K562 (cell line): ENCODE data around the gene CUX1. TPM values are rescaled to one million over a fixed set of nuclear protein-coding genes. Genes with fewer than 3 reads are reported as not detected.

ENCODE experiments used
- ATF1 ChIP-seq, 2 experiments: fragments of 450-650 bp in 1 of 2; IDR thresholded peaks; 2 replicates each; pipeline ENCODE4 v1.6.1; 2016; ENCODE audit warnings: missing compliant biosample characterization in 1 of 2, missing genetic modification characterization in 1 of 2
- BRD9 ChIP-seq: fragments of 450-650 bp; IDR thresholded peaks from 2 replicates; pipeline ENCODE4 v1.6.1; 2018; ENCODE audit warnings: low read depth; ENCODE audit not compliant: partially characterized antibody
- CXXC5 ChIP-seq: fragments of 250-450 bp; sonication (Bioruptor Pico); IDR thresholded peaks from 2 replicates; pipeline ENCODE4 v1.8.0; 2022; ENCODE audit warnings: inconsistent platforms, mild to moderate bottlenecking, moderate library complexity
- DDX20 ChIP-seq: fragments of 450-650 bp; IDR thresholded peaks from 2 replicates; pipeline ENCODE4 v1.6.1; 2016; ENCODE audit warnings: missing genetic modification characterization, low read depth, mild to moderate bottlenecking, missing compliant biosample characterization, moderate library complexity
- EZH2 ChIP-seq: IDR thresholded peaks from 2 replicates; pipeline ENCODE4 v1.6.1; 2012; ENCODE audit warnings: low read depth, mild to moderate bottlenecking, inconsistent platforms, low read length, borderline replicate concordance
- GABPA ChIP-seq: fragments of 200-800 bp; sonication (Bioruptor generic); conservative IDR thresholded peaks from 2 replicates; pipeline ENCODE4 v1.6.1; 2016; ENCODE audit warnings: low read depth, missing genetic modification characterization, missing compliant biosample characterization
- IRF2 ChIP-seq: sonication (generic); formaldehyde crosslinking; IDR thresholded peaks from 2 replicates; pipeline ENCODE4 v1.8.1; 2022; ENCODE audit warnings: mild to moderate bottlenecking, missing genetic modification reagents
- KLF13 ChIP-seq: fragments of 450-650 bp; IDR thresholded peaks from 2 replicates; pipeline ENCODE4 v1.6.1; 2016; ENCODE audit warnings: missing genetic modification characterization, low read depth, mild to moderate bottlenecking, missing compliant biosample characterization, moderate library complexity, borderline replicate concordance
- TAF1 ChIP-seq: IDR thresholded peaks from 2 replicates; pipeline ENCODE4 v1.6.1; 2011; ENCODE audit warnings: mild to moderate bottlenecking, low read length, moderate library complexity; ENCODE audit not compliant: insufficient read depth, control insufficient read depth, severe bottlenecking; ENCODE audit errors: extremely low read depth
- ZNF764 ChIP-seq: fragments of 250-450 bp; sonication (Bioruptor Pico); IDR thresholded peaks from 2 replicates; pipeline ENCODE4 v1.4.0; 2020; ENCODE audit warnings: low read depth, mild to moderate bottlenecking, moderate library complexity
- polyA plus RNA-seq, 8 experiments: library from polyadenylated mRNA; depleted of rRNA in 4 of 8; stranded (reverse) in 5 of 8; unstranded in 3 of 8; fragments of >200 nt; fragmentation: Nextera tagmentation in 2 of 8; fragmentation: Illumina TruSeq in 1 of 8; extraction: Ambion mirVana in 2 of 8; extraction: Trizol in 1 of 8; gene quantifications; 2 replicates each; pipeline versions ENCODE4 v1.2.1 to v1.2.3, GENCODE V29; 2011 to 2014; ENCODE audit warnings: inconsistent platforms in 1 of 8, missing spikeins in 1 of 8
- total RNA-seq, 7 experiments: library from RNA; depleted of rRNA in 6 of 7; stranded (reverse); fragments of >200 nt in 6 of 7; fragmentation: Illumina TruSeq in 2 of 7; extraction: Trizol in 2 of 7; gene quantifications; 2 replicates each; pipeline versions ENCODE4 v1.2.1 to v1.2.3, GENCODE V29; 2011 to 2021; ENCODE audit warnings: low replicate concordance in 1 of 7
- TF ChIP-seq, protein P1 (sequence below): sonication (generic); formaldehyde crosslinking; IDR thresholded peaks from 2 replicates; pipeline ENCODE4 v1.8.0; 2022; ENCODE audit warnings: mild to moderate bottlenecking, missing genetic modification reagents
- TF ChIP-seq, protein P2 (sequence below): sonication (generic); formaldehyde crosslinking; IDR thresholded peaks from 2 replicates; pipeline ENCODE4 v1.8.1; 2023; ENCODE audit warnings: mild to moderate bottlenecking, missing genetic modification reagents
- TF ChIP-seq, protein P3 (sequence below): fragments of 250-450 bp; sonication (Bioruptor Pico); IDR thresholded peaks from 2 replicates; pipeline ENCODE4 v1.4.0; 2020

CUX1 gene
- total and polyA plus RNA-seq, 9 of the 15 experiments (the other 6 are each of a cell fraction or from before 2014, with no cell fraction given): 3.6 to 55.3 (median 25.2) TPM

DNA sequence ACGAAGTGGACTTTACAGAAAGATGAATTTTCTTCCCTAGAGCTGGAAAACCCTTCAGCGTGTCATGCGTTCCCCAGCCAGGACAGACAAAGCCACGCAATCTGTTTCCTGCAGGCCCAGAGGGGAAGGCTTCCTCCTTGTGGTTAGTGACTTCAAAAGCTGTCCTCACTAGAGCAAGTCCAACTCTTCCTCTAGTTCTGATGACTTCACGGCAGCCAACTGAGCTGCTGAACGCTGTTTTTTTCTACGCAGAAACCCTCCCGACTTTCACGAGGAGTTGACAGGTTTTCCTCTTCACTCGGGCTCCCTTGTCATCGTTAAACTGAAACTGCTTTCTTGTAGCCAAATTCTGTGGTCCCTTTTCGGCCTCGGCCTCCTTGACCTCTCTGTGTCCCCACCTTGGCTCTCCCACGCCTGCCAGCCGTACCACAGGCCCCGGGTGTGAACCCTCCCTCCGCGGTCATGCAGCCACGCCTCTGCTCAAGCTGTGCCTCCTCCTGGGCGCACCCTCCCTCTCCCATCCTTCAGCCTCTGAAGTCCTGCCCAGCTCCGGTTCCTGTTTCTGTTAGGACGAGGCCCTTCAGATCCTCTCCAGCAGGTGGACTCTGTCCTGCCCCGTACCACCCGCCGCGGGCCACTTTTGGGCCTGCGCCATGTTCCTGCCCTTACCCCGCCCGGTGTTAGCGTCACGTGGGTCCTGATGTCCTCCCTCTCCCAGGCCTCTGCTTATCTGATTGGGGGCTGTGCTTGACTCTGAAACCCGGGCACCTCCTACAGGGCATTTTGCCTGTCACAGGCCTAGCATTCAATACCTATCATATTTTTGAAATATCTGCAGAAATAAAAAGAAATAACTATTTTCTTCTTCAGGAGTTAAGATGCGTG, 39.3 kb downstream of the CUX1 start (continued):
- TF ChIP-seq, protein P1, sequence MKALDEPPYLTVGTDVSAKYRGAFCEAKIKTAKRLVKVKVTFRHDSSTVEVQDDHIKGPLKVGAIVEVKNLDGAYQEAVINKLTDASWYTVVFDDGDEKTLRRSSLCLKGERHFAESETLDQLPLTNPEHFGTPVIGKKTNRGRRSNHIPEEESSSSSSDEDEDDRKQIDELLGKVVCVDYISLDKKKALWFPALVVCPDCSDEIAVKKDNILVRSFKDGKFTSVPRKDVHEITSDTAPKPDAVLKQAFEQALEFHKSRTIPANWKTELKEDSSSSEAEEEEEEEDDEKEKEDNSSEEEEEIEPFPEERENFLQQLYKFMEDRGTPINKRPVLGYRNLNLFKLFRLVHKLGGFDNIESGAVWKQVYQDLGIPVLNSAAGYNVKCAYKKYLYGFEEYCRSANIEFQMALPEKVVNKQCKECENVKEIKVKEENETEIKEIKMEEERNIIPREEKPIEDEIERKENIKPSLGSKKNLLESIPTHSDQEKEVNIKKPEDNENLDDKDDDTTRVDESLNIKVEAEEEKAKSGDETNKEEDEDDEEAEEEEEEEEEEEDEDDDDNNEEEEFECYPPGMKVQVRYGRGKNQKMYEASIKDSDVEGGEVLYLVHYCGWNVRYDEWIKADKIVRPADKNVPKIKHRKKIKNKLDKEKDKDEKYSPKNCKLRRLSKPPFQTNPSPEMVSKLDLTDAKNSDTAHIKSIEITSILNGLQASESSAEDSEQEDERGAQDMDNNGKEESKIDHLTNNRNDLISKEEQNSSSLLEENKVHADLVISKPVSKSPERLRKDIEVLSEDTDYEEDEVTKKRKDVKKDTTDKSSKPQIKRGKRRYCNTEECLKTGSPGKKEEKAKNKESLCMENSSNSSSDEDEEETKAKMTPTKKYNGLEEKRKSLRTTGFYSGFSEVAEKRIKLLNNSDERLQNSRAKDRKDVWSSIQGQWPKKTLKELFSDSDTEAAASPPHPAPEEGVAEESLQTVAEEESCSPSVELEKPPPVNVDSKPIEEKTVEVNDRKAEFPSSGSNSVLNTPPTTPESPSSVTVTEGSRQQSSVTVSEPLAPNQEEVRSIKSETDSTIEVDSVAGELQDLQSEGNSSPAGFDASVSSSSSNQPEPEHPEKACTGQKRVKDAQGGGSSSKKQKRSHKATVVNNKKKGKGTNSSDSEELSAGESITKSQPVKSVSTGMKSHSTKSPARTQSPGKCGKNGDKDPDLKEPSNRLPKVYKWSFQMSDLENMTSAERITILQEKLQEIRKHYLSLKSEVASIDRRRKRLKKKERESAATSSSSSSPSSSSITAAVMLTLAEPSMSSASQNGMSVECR (CRISPR knock-in tag): peak; percentile 65; the same call in 1 of the 2 replicates
- TF ChIP-seq BRD9 (peak; percentile 54), DDX20 (tag) (no peak), KLF13 (tag) (peak; percentile 68; the same call in 1 of the 2 replicates), ZNF764 (CRISPR knock-in tag) (peak; percentile 80), TAF1 (peak; percentile 72), ATF1 (CRISPR knock-in tag; IDR thresholded peaks at IDR 0.05) (no peak), ATF1 (tag; IDR thresholded peaks at IDR 0.05) (peak; percentile 92), EZH2 (no peak), CXXC5 (CRISPR knock-in tag) (peak; percentile 78), IRF2 (CRISPR knock-in tag) (no peak), GABPA (peak; percentile 77)
- TF ChIP-seq, protein P2, sequence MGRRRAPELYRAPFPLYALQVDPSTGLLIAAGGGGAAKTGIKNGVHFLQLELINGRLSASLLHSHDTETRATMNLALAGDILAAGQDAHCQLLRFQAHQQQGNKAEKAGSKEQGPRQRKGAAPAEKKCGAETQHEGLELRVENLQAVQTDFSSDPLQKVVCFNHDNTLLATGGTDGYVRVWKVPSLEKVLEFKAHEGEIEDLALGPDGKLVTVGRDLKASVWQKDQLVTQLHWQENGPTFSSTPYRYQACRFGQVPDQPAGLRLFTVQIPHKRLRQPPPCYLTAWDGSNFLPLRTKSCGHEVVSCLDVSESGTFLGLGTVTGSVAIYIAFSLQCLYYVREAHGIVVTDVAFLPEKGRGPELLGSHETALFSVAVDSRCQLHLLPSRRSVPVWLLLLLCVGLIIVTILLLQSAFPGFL: no peak
- TF ChIP-seq, protein P3, sequence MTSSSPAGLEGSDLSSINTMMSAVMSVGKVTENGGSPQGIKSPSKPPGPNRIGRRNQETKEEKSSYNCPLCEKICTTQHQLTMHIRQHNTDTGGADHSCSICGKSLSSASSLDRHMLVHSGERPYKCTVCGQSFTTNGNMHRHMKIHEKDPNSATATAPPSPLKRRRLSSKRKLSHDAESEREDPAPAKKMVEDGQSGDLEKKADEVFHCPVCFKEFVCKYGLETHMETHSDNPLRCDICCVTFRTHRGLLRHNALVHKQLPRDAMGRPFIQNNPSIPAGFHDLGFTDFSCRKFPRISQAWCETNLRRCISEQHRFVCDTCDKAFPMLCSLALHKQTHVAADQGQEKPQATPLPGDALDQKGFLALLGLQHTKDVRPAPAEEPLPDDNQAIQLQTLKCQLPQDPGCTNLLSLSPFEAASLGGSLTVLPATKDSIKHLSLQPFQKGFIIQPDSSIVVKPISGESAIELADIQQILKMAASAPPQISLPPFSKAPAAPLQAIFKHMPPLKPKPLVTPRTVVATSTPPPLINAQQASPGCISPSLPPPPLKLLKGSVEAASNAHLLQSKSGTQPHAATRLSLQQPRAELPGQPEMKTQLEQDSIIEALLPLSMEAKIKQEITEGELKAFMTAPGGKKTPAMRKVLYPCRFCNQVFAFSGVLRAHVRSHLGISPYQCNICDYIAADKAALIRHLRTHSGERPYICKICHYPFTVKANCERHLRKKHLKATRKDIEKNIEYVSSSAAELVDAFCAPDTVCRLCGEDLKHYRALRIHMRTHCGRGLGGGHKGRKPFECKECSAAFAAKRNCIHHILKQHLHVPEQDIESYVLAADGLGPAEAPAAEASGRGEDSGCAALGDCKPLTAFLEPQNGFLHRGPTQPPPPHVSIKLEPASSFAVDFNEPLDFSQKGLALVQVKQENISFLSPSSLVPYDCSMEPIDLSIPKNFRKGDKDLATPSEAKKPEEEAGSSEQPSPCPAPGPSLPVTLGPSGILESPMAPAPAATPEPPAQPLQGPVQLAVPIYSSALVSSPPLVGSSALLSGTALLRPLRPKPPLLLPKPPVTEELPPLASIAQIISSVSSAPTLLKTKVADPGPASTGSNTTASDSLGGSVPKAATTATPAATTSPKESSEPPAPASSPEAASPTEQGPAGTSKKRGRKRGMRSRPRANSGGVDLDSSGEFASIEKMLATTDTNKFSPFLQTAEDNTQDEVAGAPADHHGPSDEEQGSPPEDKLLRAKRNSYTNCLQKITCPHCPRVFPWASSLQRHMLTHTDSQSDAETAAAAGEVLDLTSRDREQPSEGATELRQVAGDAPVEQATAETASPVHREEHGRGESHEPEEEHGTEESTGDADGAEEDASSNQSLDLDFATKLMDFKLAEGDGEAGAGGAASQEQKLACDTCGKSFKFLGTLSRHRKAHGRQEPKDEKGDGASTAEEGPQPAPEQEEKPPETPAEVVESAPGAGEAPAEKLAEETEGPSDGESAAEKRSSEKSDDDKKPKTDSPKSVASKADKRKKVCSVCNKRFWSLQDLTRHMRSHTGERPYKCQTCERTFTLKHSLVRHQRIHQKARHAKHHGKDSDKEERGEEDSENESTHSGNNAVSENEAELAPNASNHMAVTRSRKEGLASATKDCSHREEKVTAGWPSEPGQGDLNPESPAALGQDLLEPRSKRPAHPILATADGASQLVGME: peak; percentile 41; the same call in 1 of the 2 replicates
